ENCODE data around the gene PCK2. TPM values are rescaled to one million over a fixed set of nuclear protein-coding genes. Genes with fewer than 3 reads are reported as not detected.

The PCK2 gene
- total and polyA plus RNA-seq, 2 of the 13 experiments (the other 11 are each of a cell fraction or from before 2014, with no cell fraction given) = 129 to 272 TPM

GRCh38 chr14:24130717-24131548 is 36.8 kb downstream of the PCK2 start (continued):
- TF ChIP-seq TFAP4 (IDR thresholded peaks at IDR 0.05; ENCODE audit: borderline replicate concordance, low read depth) (peak; percentile 98), CBX1 (IDR thresholded peaks at IDR 0.05; ENCODE audit: low read depth) (no peak), GATAD2A (CRISPR knock-in tag; IDR thresholded peaks at IDR 0.05) (peak; percentile 54; the same call in 1 of the 2 replicates), IRF2 (CRISPR knock-in tag; IDR thresholded peaks at IDR 0.05) (peak; percentile 66), PLSCR1 (CRISPR knock-in tag; IDR thresholded peaks at IDR 0.05; ENCODE audit: borderline replicate concordance) (no peak), KAT7 (CRISPR knock-in tag; IDR thresholded peaks at IDR 0.05; ENCODE audit: borderline replicate concordance) (peak; percentile 48; the same call in 1 of the 2 replicates), FOXP4 (CRISPR knock-in tag; IDR thresholded peaks at IDR 0.05) (peak; percentile 51; the same call in 1 of the 2 replicates), REST (IDR thresholded peaks at IDR 0.05; ENCODE audit: borderline replicate concordance in 1 of 2, low read depth in 1 of 2, low read length in 2 of 2) (no peak), ISL2 (CRISPR knock-in tag; IDR thresholded peaks at IDR 0.05) (no peak), ZNF740 (CRISPR knock-in tag; IDR thresholded peaks at IDR 0.05) (no peak), HOXA7 (CRISPR knock-in tag; IDR thresholded peaks at IDR 0.05) (no peak), FLYWCH1 (CRISPR knock-in tag; IDR thresholded peaks at IDR 0.05) (no peak), ZNF878 (CRISPR knock-in tag; IDR thresholded peaks at IDR 0.05) (no peak), AGO1 (IDR thresholded peaks at IDR 0.05; ENCODE audit: low read depth, low read length, poor library complexity, severe bottlenecking) (no peak), KLF16 (CRISPR knock-in tag; IDR thresholded peaks at IDR 0.05) (0 out of 4 replicates have a peak, but pooled peaks of 1 of the 2 experiments have one; percentile 10), ZBTB44 (CRISPR knock-in tag; IDR thresholded peaks at IDR 0.05) (0 out of 2 replicates have a peak, but pooled peaks have one; percentile 48), SNAPC2 (CRISPR knock-in tag; IDR thresholded peaks at IDR 0.05) (no peak), FOXA3 (CRISPR knock-in tag; IDR thresholded peaks at IDR 0.05) (peak; percentile 54), ZNF530 (CRISPR knock-in tag; IDR thresholded peaks at IDR 0.05; ENCODE audit: low read depth) (no peak), ZFAT (CRISPR knock-in tag; conservative IDR thresholded peaks at IDR 0.05) (no peak)
